ENCODE measurements around the gene TARP.

The TARP gene

DNA sequence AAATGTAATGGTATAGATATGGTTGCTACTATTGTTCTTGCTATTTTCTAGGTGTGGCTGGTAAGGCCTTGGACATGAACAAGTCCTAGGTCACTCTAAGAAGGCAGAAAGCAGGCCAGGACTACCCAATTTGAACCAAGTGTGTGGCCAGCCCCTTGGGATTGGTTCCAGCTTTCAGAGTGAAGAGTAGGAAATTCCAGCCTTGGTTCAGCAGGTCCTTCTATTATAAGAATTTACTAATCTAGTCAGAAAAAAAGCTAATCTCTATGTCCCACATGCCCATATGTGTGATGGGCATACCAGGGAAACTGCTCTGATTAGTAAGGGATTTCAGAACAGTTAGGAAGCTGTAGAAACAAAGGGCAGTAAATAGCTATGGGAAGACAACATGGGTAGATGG is 7.8 kb upstream of the TARP start:
- no peaks in the 10 kb centered on the region for H3K36me3 Mint-ChIP-seq (ENCODE audit: insufficient read depth, unreplicated experiment)
- H3K9me3 Mint-ChIP-seq (ENCODE audit: low read depth, unreplicated experiment) = no peaks in the 10 kb centered on the region
- CTCF ChIA-PET = no interaction called here
- intact Hi-C loops (cut with micrococcal nuclease; ENCODE audit: unreplicated experiment) = no loop called here
- H3K27me3 Mint-ChIP-seq (ENCODE audit: unreplicated experiment) = peaks cover 53% of the 10 kb centered on the region
- no peak for DNase-seq
- no peaks in the 10 kb centered on the region for H3K4me1 Mint-ChIP-seq (ENCODE audit: low read depth, unreplicated experiment)
- TF ChIP-seq CTCF (IDR thresholded peaks at IDR 0.05; ENCODE audit: unreplicated experiment) = no peak
- no peak overlapping the region for H3K4me3 Mint-ChIP-seq (ENCODE audit: low read depth, unreplicated experiment)
- no peak overlapping the region for H3K27ac Mint-ChIP-seq (ENCODE audit: unreplicated experiment)
- BruUV-seq (replicated peaks) = no TSS peak

DNA sequence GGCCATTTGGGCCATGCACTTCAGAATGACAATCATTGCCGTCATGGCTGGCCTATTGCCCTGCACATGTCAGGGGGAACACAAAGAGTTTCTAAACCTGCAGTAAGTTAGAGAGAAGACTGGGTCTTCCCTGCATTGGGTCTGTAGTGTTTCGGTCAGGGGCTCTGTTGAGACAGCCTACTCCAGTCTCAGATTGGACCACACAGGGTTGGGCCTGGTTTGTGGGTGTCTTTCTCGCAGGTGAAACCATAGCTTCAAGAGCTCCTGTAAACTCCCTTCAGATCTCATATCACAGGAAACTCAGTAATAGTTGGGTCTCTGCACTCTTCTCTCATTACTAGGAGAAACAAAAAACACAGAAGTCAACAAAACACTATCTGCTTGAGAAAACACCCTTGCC is 7.3 kb upstream of the TARP start:
- Mint-ChIP-seq H3K27ac (ENCODE audit: unreplicated experiment) (no peak overlapping the region), H3K36me3 (ENCODE audit: insufficient read depth, unreplicated experiment) (no peaks in the 10 kb centered on the region), H3K27me3 (ENCODE audit: unreplicated experiment) (peaks cover 53% of the 10 kb centered on the region), H3K4me3 (ENCODE audit: low read depth, unreplicated experiment) (no peak overlapping the region), H3K9me3 (ENCODE audit: low read depth, unreplicated experiment) (no peaks in the 10 kb centered on the region), H3K4me1 (ENCODE audit: low read depth, unreplicated experiment) (no peaks in the 10 kb centered on the region)
- BruUV-seq (replicated peaks) = no TSS peak
- no peak for DNase-seq
- CTCF ChIA-PET = no interaction called here
- no peak for TF ChIP-seq CTCF (IDR thresholded peaks at IDR 0.05; ENCODE audit: unreplicated experiment)
- intact Hi-C loops (cut with micrococcal nuclease; ENCODE audit: unreplicated experiment) = no loop called here

DNA sequence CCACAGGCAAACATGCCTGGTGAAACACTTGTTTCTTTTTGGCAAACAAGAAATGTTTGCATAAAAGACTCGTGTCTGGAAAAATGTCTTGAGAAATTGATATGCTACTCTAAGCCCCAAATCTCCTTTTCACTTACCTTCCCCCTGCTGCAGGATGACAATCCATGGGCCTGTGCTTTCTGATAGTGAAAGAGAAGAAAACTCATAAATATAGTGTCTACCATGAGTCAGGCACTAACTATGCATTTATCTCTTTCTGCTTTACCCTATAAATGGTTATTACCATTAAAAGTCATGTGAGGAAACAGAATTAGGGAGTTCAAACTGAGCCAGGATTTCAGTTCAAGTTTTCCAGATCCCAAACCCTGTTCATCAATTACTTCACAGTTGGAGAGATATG is 6.6 kb upstream of the TARP start:
- Mint-ChIP-seq H3K36me3 (ENCODE audit: insufficient read depth, unreplicated experiment) (no peaks in the 10 kb centered on the region), H3K27me3 (ENCODE audit: unreplicated experiment) (peaks cover 46% of the 10 kb centered on the region), H3K4me1 (ENCODE audit: low read depth, unreplicated experiment) (no peaks in the 10 kb centered on the region), H3K27ac (ENCODE audit: unreplicated experiment) (no peak overlapping the region), H3K4me3 (ENCODE audit: low read depth, unreplicated experiment) (no peak overlapping the region), H3K9me3 (ENCODE audit: low read depth, unreplicated experiment) (no peaks in the 10 kb centered on the region)
- intact Hi-C loops (cut with micrococcal nuclease; ENCODE audit: unreplicated experiment) = no loop called here
- TF ChIP-seq CTCF (IDR thresholded peaks at IDR 0.05; ENCODE audit: unreplicated experiment) = no peak
- BruUV-seq (replicated peaks) = no TSS peak
- no peak for DNase-seq
- CTCF ChIA-PET = no interaction called here

GRCh38 chr7:38276096-38276877 is 2.9 kb upstream of the TARP start:
- DNase-seq = no peak
- Mint-ChIP-seq H3K4me3 (ENCODE audit: low read depth, unreplicated experiment) (no peak overlapping the region), H3K27ac (ENCODE audit: unreplicated experiment) (no peak overlapping the region), H3K27me3 (ENCODE audit: unreplicated experiment) (peaks cover 23% of the 10 kb centered on the region), H3K4me1 (ENCODE audit: low read depth, unreplicated experiment) (no peaks in the 10 kb centered on the region), H3K9me3 (ENCODE audit: low read depth, unreplicated experiment) (no peaks in the 10 kb centered on the region), H3K36me3 (ENCODE audit: insufficient read depth, unreplicated experiment) (no peaks in the 10 kb centered on the region)
- intact Hi-C loops (cut with micrococcal nuclease; ENCODE audit: unreplicated experiment) = no loop called here
- TF ChIP-seq CTCF (IDR thresholded peaks at IDR 0.05; ENCODE audit: unreplicated experiment) = no peak
- BruUV-seq (replicated peaks) = no TSS peak
- CTCF ChIA-PET = no interaction called here

Measured in Calu3 (cell line).